ENCODE data around the gene SLC9A3. TPM values are rescaled to one million over a fixed set of nuclear protein-coding genes. Genes with fewer than 3 reads are reported as not detected.

Gene SLC9A3
- total RNA-seq, 1 donor from 2014 or later, result 3.9 TPM

- Histone ChIP-seq H3K36me3 (peaks cover 0 to 77% of the 10 kb centered on the region in 2 donors), H3K4me1 (peaks cover 24% of the 10 kb centered on the region), H3K9me3 (peaks cover 5% of the 10 kb centered on the region), H3K27ac (peak overlapping the region; percentile 9), H3K4me3 (no peak overlapping the region), H3K27me3 (no peaks in the 10 kb centered on the region)
- TF ChIP-seq CTCF (IDR thresholded peaks at IDR 0.05) (no peak), POLR2AphosphoS5 (IDR thresholded peaks at IDR 0.05; ENCODE audit: insufficient read depth in 1 of 2, low read depth in 1 of 2) (no peak), POLR2A (IDR thresholded peaks at IDR 0.05) (no peak)
- intact Hi-C loops (cut with DNase I), result no loop called here
- DNase-seq (ENCODE audit: extremely low spot score in 2 of 2), result no peak
These were observed 71.1 kb downstream of the SLC9A3 start for GRCh38 chr5:452978-453710.

GRCh38 chr5:451587-452458 is 72.4 kb downstream of the SLC9A3 start:
- no peak for DNase-seq (ENCODE audit: extremely low spot score in 2 of 2)
- H3K4me1 ChIP-seq, result peaks cover 18% of the 10 kb centered on the region
- H3K27ac ChIP-seq, result no peak overlapping the region
- no peak for TF ChIP-seq POLR2A (IDR thresholded peaks at IDR 0.05)
- TF ChIP-seq CTCF (IDR thresholded peaks at IDR 0.05), result no peak
- TF ChIP-seq POLR2AphosphoS5 (IDR thresholded peaks at IDR 0.05; ENCODE audit: insufficient read depth in 1 of 2, low read depth in 1 of 2), result no peak
- H3K36me3 ChIP-seq, result peaks cover 0 to 77% of the 10 kb centered on the region in 2 donors
- peaks cover 5% of the 10 kb centered on the region for H3K9me3 ChIP-seq
- intact Hi-C loops (cut with DNase I), result no loop called here
- H3K27me3 ChIP-seq, result no peaks in the 10 kb centered on the region
- H3K4me3 ChIP-seq, result no peak overlapping the region

- Histone ChIP-seq H3K4me3 (no peak overlapping the region), H3K27ac (no peak overlapping the region), H3K27me3 (no peaks in the 10 kb centered on the region), H3K4me1 (peaks cover 21% of the 10 kb centered on the region), H3K9me3 (peaks cover 5% of the 10 kb centered on the region), H3K36me3 (peaks cover 0 to 69% of the 10 kb centered on the region in 2 donors)
- TF ChIP-seq POLR2AphosphoS5 (IDR thresholded peaks at IDR 0.05; ENCODE audit: insufficient read depth in 1 of 2, low read depth in 1 of 2) (no peak), CTCF (IDR thresholded peaks at IDR 0.05) (no peak), POLR2A (IDR thresholded peaks at IDR 0.05) (no peak)
- intact Hi-C loops (cut with DNase I), result loop anchor here (5.0 kb wide), 1 partner anchor 413 kb away; no protein-coding TSS in a partner anchor
- no peak for DNase-seq (ENCODE audit: extremely low spot score in 2 of 2)
These were observed 75.1 kb downstream of the SLC9A3 start for GRCh38 chr5:449151-449550.

GRCh38 chr5:448766-449090 is 75.5 kb downstream of the SLC9A3 start:
- no peak overlapping the region for H3K4me3 ChIP-seq
- H3K36me3 ChIP-seq, result peaks cover 0 to 64% of the 10 kb centered on the region in 2 donors
- intact Hi-C loops (cut with DNase I), result loop anchor here (5.0 kb wide), 1 partner anchor 414 kb away; no protein-coding TSS in a partner anchor
- no peaks in the 10 kb centered on the region for H3K27me3 ChIP-seq
- H3K27ac ChIP-seq, result no peak overlapping the region
- peaks cover 21% of the 10 kb centered on the region for H3K4me1 ChIP-seq
- TF ChIP-seq POLR2AphosphoS5 (IDR thresholded peaks at IDR 0.05; ENCODE audit: insufficient read depth in 1 of 2, low read depth in 1 of 2) (no peak), CTCF (IDR thresholded peaks at IDR 0.05) (no peak), POLR2A (IDR thresholded peaks at IDR 0.05) (no peak)
- H3K9me3 ChIP-seq, result peaks cover 5% of the 10 kb centered on the region
- no peak for DNase-seq (ENCODE audit: extremely low spot score in 2 of 2)
